Stimulated activated CD4-positive, alpha-beta T cell treated with anti-CD3 and anti-CD28 coated beads, TNF-alpha, amount 100 ng/mL, for 48 hours (primary cell): ENCODE measurements around the gene WASF1.

Source experiments
- DNase-seq, 3 donors: peaks; one replicate each; pipeline ENCODE4 v3.0.0-alpha.2; 2020; ENCODE audit warnings: low read depth in 3 of 3

Gene WASF1

GRCh38 chr6:110179406-110180227 lies at the start of gene WASF1:
TSS of gene WASF1 (minus strand) at chr6:110179670. CDS start at chr6:110127601, 52,069 bp downstream.
- peak; percentile 79 to 86 (median 79) for DNase-seq

- DNase-seq = no peak
Measured at GRCh38 chr6:110226261-110226660, 46.8 kb upstream of the WASF1 start.

GRCh38 chr6:110221738-110222137 lies 42.3 kb upstream of the WASF1 start:
- no peak for DNase-seq

- DNase-seq = no peak
Measured at GRCh38 chr6:110217266-110217665, 37.8 kb upstream of the WASF1 start.

GRCh38 chr6:110216140-110216539 lies 36.7 kb upstream of the WASF1 start:
- no peak for DNase-seq

GRCh38 chr6:110214338-110214737 lies 34.9 kb upstream of the WASF1 start:
- no peak for DNase-seq

GRCh38 chr6:110211753-110212152 lies 32.3 kb upstream of the WASF1 start:
- DNase-seq = no peak

GRCh38 chr6:110207652-110208051 lies 28.2 kb upstream of the WASF1 start:
- no peak for DNase-seq

- DNase-seq = no peak
Measured at GRCh38 chr6:110201151-110201884, 21.8 kb upstream of the WASF1 start.

- DNase-seq = no peak
Measured at GRCh38 chr6:110198561-110198960, 19.1 kb upstream of the WASF1 start.

- no peak for DNase-seq
Measured at GRCh38 chr6:110196874-110197273, 17.4 kb upstream of the WASF1 start.

GRCh38 chr6:110195639-110196038 lies 16.2 kb upstream of the WASF1 start:
- no peak for DNase-seq

- no peak for DNase-seq
Measured at GRCh38 chr6:110191477-110191876, 12.0 kb upstream of the WASF1 start.

- DNase-seq = no peak
Measured at GRCh38 chr6:110190726-110191125, 11.3 kb upstream of the WASF1 start.

- DNase-seq = no peak
Measured at GRCh38 chr6:110188791-110189190, 9.3 kb upstream of the WASF1 start.

GRCh38 chr6:110185879-110186278 lies 6.4 kb upstream of the WASF1 start:
- DNase-seq = no peak

- no peak for DNase-seq
Measured at GRCh38 chr6:110183292-110183885, 3.9 kb upstream of the WASF1 start.

- no peak for DNase-seq
Measured at GRCh38 chr6:110181131-110182030, 1.9 kb upstream of the WASF1 start.

GRCh38 chr6:110180228-110181008 lies 948 bp upstream of the WASF1 start, which contains the start of gene CDC40:
TSS of gene CDC40 (plus strand) at chr6:110180427. CDS start at chr6:110180445, 18 bp downstream.
- DNase-seq = peak in 2 of 3 donors; percentile 13 to 47

- DNase-seq = peak in 2 of 3 donors; percentile 3 to 36
Measured at GRCh38 chr6:110178626-110179405, 654 bp downstream of the WASF1 start.
